ENCODE data around the gene PPP3CA. TPM values are rescaled to one million over a fixed set of nuclear protein-coding genes. Genes with fewer than 3 reads are reported as not detected.

Gene PPP3CA
- total and polyA plus RNA-seq, 2 of the 13 experiments (the other 11 are each of a cell fraction or from before 2014, with no cell fraction given), result 4.8 to 13.2 TPM

- Histone ChIP-seq H3K27me3 (ENCODE audit: control insufficient read depth in 1 of 2, insufficient read depth in 2 of 2, low read length in 2 of 2) (no peaks in the 10 kb centered on the region), H3K9ac (ENCODE audit: insufficient read depth, low read depth, low read length) (no peak overlapping the region), H3K79me2 (ENCODE audit: insufficient read depth, low read length) (no peaks in the 10 kb centered on the region), H3K4me2 (ENCODE audit: low read depth, low read length) (no peak overlapping the region), H3K4me1 (ENCODE audit: insufficient read depth, low read length) (peaks cover 10% of the 10 kb centered on the region), H3K27ac (ENCODE audit: extremely low read length, insufficient read depth, low read length) (no peak overlapping the region), H3K9me3 (ENCODE audit: low read length) (no peaks in the 10 kb centered on the region), H4K20me1 (ENCODE audit: insufficient read depth, low read length) (no peaks in the 10 kb centered on the region), H2AFZ (ENCODE audit: low read length) (no peak overlapping the region), H3K4me3 (replicated peaks in 1 of 3; ENCODE audit: insufficient read depth in 1 of 3, low read depth in 2 of 3, low read length in 3 of 3) (no peak overlapping the region), H3K36me3 (replicated peaks in 1 of 2; ENCODE audit: control insufficient read depth in 1 of 2, insufficient read depth in 2 of 2, low read length in 2 of 2) (0 out of 5 replicates have a peak, but pooled peaks cover 1 to 2% of the 10 kb centered on the region in 2 experiments)
- POLR2A ChIA-PET, result no interaction called here
- TF ChIP-seq, protein P1, sequence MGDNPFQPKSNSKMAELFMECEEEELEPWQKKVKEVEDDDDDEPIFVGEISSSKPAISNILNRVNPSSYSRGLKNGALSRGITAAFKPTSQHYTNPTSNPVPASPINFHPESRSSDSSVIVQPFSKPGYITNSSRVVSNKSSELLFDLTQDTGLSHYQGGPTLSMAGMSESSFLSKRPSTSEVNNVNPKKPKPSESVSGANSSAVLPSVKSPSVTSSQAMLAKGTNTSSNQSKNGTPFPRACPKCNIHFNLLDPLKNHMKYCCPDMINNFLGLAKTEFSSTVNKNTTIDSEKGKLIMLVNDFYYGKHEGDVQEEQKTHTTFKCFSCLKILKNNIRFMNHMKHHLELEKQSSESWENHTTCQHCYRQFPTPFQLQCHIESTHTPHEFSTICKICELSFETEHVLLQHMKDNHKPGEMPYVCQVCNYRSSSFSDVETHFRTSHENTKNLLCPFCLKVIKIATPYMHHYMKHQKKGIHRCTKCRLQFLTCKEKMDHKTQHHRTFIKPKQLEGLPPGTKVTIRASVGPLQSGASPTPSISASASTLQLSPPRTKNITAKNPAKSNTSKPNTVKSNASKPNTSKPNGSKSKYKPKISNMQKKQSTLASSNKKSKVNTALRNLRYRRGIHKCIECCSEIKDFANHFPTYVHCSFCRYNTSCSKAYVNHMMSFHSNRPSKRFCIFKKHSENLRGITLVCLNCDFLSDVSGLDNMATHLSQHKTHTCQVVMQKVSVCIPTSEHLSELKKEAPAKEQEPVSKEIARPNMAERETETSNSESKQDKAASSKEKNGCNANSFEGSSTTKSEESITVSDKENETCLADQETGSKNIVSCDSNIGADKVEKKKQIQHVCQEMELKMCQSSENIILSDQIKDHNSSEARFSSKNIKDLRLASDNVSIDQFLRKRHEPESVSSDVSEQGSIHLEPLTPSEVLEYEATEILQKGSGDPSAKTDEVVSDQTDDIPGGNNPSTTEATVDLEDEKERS (CRISPR knock-in tag; IDR thresholded peaks at IDR 0.05), result no peak
- TF ChIP-seq RFXAP (CRISPR knock-in tag; IDR thresholded peaks at IDR 0.05; ENCODE audit: borderline replicate concordance), result no peak
- no peak for TF ChIP-seq ZNF747 (CRISPR knock-in tag; IDR thresholded peaks at IDR 0.05; ENCODE audit: borderline replicate concordance)
- ATAC-seq, result no peak
- CTCF ChIA-PET (ENCODE audit: low intra/inter-chr PET ratio, low total read pairs), result no interaction called here
- BruUV-seq (replicated peaks), result no TSS peak
- 96% methylated on average over 2 of the region's 2 CpGs for WGBS (ENCODE audit: low lambda C conversion rate)
- FAIRE-seq, result no peak
- in situ Hi-C loops (cut with HindIII; ENCODE audit: extremely low pct_ligation_motif_present, low pct_unique_long_range_greater_than_20kb), result no loop called here
- no peak for DNase-seq (ENCODE audit: low spot score)
- intact Hi-C loops (cut with micrococcal nuclease; ENCODE audit: unreplicated experiment), result no loop called here
These were observed 268.4 kb downstream of the PPP3CA start for GRCh38 chr4:101078950-101079349.

DNA sequence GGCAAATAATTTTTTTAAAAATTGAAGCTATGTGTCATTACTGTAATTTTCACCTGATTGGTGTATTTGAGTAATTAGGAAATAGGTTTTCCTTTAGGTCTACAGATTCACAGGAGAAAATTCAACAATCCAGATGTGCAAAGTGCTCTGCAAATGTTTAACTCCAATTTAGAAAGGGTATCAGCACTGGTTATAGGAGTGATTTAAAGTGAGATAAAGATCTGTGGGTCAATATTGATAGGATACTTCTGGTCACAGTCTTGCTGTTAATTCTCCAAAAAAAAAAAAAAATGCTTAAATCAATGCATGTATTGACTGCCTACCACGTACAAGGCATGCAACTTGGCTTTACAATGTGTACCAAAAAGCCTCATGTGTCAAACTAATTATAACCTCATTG is 271.3 kb downstream of the PPP3CA start:
- Histone ChIP-seq H4K20me1 (ENCODE audit: insufficient read depth, low read length) (no peaks in the 10 kb centered on the region), H3K9ac (ENCODE audit: insufficient read depth, low read depth, low read length) (no peak overlapping the region), H3K4me1 (ENCODE audit: insufficient read depth, low read length) (peaks cover 10% of the 10 kb centered on the region), H3K27ac (ENCODE audit: extremely low read length, insufficient read depth, low read length) (no peak overlapping the region), H3K4me2 (ENCODE audit: low read depth, low read length) (no peak overlapping the region), H3K79me2 (ENCODE audit: insufficient read depth, low read length) (no peaks in the 10 kb centered on the region), H3K4me3 (replicated peaks in 1 of 3; ENCODE audit: insufficient read depth in 1 of 3, low read depth in 2 of 3, low read length in 3 of 3) (no peak overlapping the region), H3K36me3 (replicated peaks in 1 of 2; ENCODE audit: control insufficient read depth in 1 of 2, insufficient read depth in 2 of 2, low read length in 2 of 2) (0 out of 5 replicates have a peak, but pooled peaks cover 0 to 2% of the 10 kb centered on the region in 2 experiments), H2AFZ (ENCODE audit: low read length) (no peak overlapping the region), H3K9me3 (ENCODE audit: low read length) (no peaks in the 10 kb centered on the region), H3K27me3 (ENCODE audit: control insufficient read depth in 1 of 2, insufficient read depth in 2 of 2, low read length in 2 of 2) (no peaks in the 10 kb centered on the region)
- 0 out of 2 replicates have a peak, but pooled peaks have one; percentile 39 for TF ChIP-seq FOXJ3 (CRISPR knock-in tag; IDR thresholded peaks at IDR 0.05; ENCODE audit: borderline replicate concordance)
- TF ChIP-seq KMT2B (CRISPR knock-in tag; IDR thresholded peaks at IDR 0.05), result no peak
- TF ChIP-seq AHR (CRISPR knock-in tag; IDR thresholded peaks at IDR 0.05), result no peak
- no peak for TF ChIP-seq SP1 (IDR thresholded peaks at IDR 0.05)
- no peak for TF ChIP-seq SP1 (CRISPR knock-in tag; IDR thresholded peaks at IDR 0.05)
- ChIA-PET POLR2A (no interaction called here), CTCF (ENCODE audit: low intra/inter-chr PET ratio, low total read pairs) (no interaction called here)
- 38% methylated on average over 1 of the region's 1 CpG for WGBS (ENCODE audit: low lambda C conversion rate)
- BruUV-seq (replicated peaks), result no TSS peak
- peak; percentile 2 for DNase-seq (ENCODE audit: low spot score)
- in situ Hi-C loops (cut with HindIII; ENCODE audit: extremely low pct_ligation_motif_present, low pct_unique_long_range_greater_than_20kb) (no loop called here), intact Hi-C loops (cut with micrococcal nuclease; ENCODE audit: unreplicated experiment) (no loop called here)
- no peak for ATAC-seq
- no peak for FAIRE-seq
